Tibial artery (tissue), 4 donors: ENCODE results near the gene MAGEF1.
A peak's percentile ranks its signal among the peaks of the same experiment; 100 is the strongest.

Source experiments
- DNase-seq, 2 donors: peaks; one replicate each; pipeline ENCODE4 v3.0.0-alpha.2; 2019
- H3K27ac ChIP-seq, 2 donors: fragments of 200-600 bp; sonication (generic) in 1 of 2; 1 replicate in 1 of 2; 2 replicates in 1 of 2; pipeline ENCODE4 v1.5.1; 2018 to 2019; ENCODE audit warnings: mild to moderate bottlenecking in 1 of 2
- H3K27me3 ChIP-seq, 2 donors: fragments of 200-600 bp; sonication (generic) in 1 of 2; one replicate each; pipeline versions ENCODE4 v1.5.1 to v1.6.0; 2016 to 2019
- H3K36me3 ChIP-seq, 3 donors: fragments of 200-600 bp; sonication (generic) in 2 of 3; one replicate each; pipeline ENCODE4 v1.5.1; 2016 to 2019; ENCODE audit warnings: mild to moderate bottlenecking in 2 of 3
- H3K4me1 ChIP-seq, 4 donors: fragments of 200-600 bp; sonication (generic) in 2 of 4; 1 replicate in 3 of 4; 2 replicates in 1 of 4; pipeline ENCODE4 v1.5.1; 2016 to 2019
- H3K4me3 ChIP-seq, 2 donors: fragments of 200-600 bp; sonication (generic) in 1 of 2; 1 replicate in 1 of 2; 2 replicates in 1 of 2; pipeline ENCODE4 v1.5.1; 2018 to 2019; ENCODE audit warnings: mild to moderate bottlenecking in 2 of 2
- H3K9me3 ChIP-seq, 3 donors: fragments of 200-600 bp; sonication (generic) in 1 of 3; one replicate each; pipeline ENCODE4 v1.5.1; 2016 to 2019
- CTCF ChIP-seq, 2 experiments: fragments of 200-600 bp in 1 of 2; fragments of 450-650 bp in 1 of 2; IDR thresholded peaks; one replicate each; pipeline ENCODE4 v1.5.1; 2017 to 2019; ENCODE audit warnings: antibody characterized with exemption in 2 of 2, mild to moderate bottlenecking in 1 of 2, moderate library complexity in 1 of 2
- intact Hi-C: fragments of 100-400 bp; cut with DNase I; formaldehyde crosslinking; loops from one replicate; pipeline ENCODE4 v1.15.0; 2023; ENCODE audit warnings: low total_unique reads

MAGEF1 gene

DNA sequence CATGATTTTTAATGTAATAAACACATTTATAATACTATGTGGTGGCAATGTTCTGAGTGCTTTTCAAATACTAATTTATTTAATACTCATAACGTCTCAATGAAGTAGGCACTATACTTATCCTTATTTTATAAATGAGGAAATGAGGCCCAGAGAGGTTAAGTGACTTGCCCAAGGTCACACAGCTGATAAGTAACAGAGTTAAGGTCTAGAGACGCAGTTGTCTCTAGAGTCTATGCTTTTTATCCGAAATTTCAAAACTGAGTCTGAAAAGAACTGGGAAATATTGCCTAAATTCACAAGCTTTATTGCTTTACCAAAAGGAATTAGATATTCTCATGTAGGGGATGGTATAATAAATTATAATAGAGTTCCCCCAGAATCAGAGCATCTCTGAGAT, 31.4 kb upstream of the MAGEF1 start:
- TF ChIP-seq CTCF (IDR thresholded peaks at IDR 0.05), result no peak
- Histone ChIP-seq H3K27me3 (no peaks in the 10 kb centered on the region), H3K9me3 (no peaks in the 10 kb centered on the region), H3K4me1 (no peaks in the 10 kb centered on the region), H3K27ac (no peak overlapping the region), H3K4me3 (no peak overlapping the region), H3K36me3 (no peaks in the 10 kb centered on the region)
- no peak for DNase-seq
- intact Hi-C loops, result no loop called here

- Histone ChIP-seq H3K27ac (no peak overlapping the region), H3K4me3 (no peak overlapping the region), H3K9me3 (no peaks in the 10 kb centered on the region), H3K4me1 (no peaks in the 10 kb centered on the region), H3K36me3 (no peaks in the 10 kb centered on the region), H3K27me3 (no peaks in the 10 kb centered on the region)
- DNase-seq, result peak in 1 of 2 donors; percentile 34
- intact Hi-C loops, result no loop called here
- no peak for TF ChIP-seq CTCF (IDR thresholded peaks at IDR 0.05)
These were observed 30.8 kb upstream of the MAGEF1 start for GRCh38 chr3:184742676-184743135.

GRCh38 chr3:184741798-184742675, 30.2 kb upstream of the MAGEF1 start:
- Histone ChIP-seq H3K36me3 (no peaks in the 10 kb centered on the region), H3K9me3 (no peaks in the 10 kb centered on the region), H3K4me1 (no peaks in the 10 kb centered on the region), H3K4me3 (no peak overlapping the region), H3K27me3 (no peaks in the 10 kb centered on the region), H3K27ac (no peak overlapping the region)
- peak in 1 of 2 donors; percentile 40 for DNase-seq
- intact Hi-C loops, result no loop called here
- no peak for TF ChIP-seq CTCF (IDR thresholded peaks at IDR 0.05)

GRCh38 chr3:184741259-184741556, 29.3 kb upstream of the MAGEF1 start:
- Histone ChIP-seq H3K9me3 (no peaks in the 10 kb centered on the region), H3K4me3 (no peak overlapping the region), H3K4me1 (no peaks in the 10 kb centered on the region), H3K27ac (no peak overlapping the region), H3K27me3 (no peaks in the 10 kb centered on the region), H3K36me3 (no peaks in the 10 kb centered on the region)
- intact Hi-C loops, result no loop called here
- TF ChIP-seq CTCF (IDR thresholded peaks at IDR 0.05), result no peak
- no peak for DNase-seq

DNA sequence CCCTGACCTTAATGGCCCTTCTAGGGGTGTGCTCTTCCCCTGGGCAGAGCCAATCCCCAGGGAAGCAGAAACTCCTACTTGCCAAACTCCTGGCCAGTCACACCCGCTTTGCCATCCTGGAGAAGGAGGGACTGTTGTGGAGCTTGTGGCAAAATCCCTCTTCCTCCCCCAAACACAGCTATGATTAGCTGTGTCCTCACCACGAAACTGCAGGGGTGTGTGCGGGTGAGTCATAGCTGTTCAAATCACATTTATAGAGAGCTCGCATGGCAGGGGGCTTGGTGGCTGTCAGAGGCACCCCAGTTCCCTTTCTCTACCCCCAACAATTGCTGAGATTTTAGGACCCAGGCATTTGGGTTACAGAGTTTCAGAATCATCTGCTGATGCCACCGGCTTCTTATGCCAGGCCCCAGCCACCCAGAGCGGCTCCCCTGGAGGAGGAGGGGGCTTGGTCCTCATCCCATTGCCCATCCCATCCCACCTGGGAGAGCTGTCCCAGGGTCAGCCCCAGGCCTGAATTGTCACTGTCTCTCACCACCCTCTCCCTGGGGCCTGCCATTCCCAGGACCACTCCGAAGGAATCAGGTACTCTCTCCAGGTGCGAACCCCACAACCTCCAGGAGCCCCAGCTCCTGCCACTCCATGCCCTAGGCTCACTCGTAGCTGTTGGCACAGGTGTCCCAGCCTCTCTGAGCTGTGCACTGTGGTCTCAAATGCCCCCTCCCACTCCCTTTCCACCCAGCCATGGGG, 28.8 kb upstream of the MAGEF1 start:
- intact Hi-C loops, result no loop called here
- H3K36me3 ChIP-seq, result no peaks in the 10 kb centered on the region
- no peak for TF ChIP-seq CTCF (IDR thresholded peaks at IDR 0.05)
- H3K27me3 ChIP-seq, result no peaks in the 10 kb centered on the region
- no peaks in the 10 kb centered on the region for H3K4me1 ChIP-seq
- peak in 1 of 2 donors; percentile 46 for DNase-seq
- no peaks in the 10 kb centered on the region for H3K9me3 ChIP-seq
- no peak overlapping the region for H3K4me3 ChIP-seq
- H3K27ac ChIP-seq, result no peak overlapping the region
